GM12878 (cell line): ENCODE data around the gene GRAMD1C. TPM values are rescaled to one million over a fixed set of nuclear protein-coding genes. Genes with fewer than 3 reads are reported as not detected.

Experiments used
- ATAC-seq: fragments of 200-7000 bp; cut with Tn5 transposase; 3 replicates; pipeline ENCODE4 v1.9.1; 2020; ENCODE audit warnings: mild to moderate bottlenecking, moderate library complexity
- BruUV-seq: library from RNA; stranded (reverse); fragments of 400-500 nt; replicated peaks from 2 replicates; lab custom pipeline; 2021; lab: Mats Ljungman, UMichigan
- CTCF ChIA-PET: fragments of 300-600 bp; sonication (Branson Sonifier 250); formaldehyde crosslinking; extraction: SDS; loops from one replicate; lab custom pipeline; 2021; ENCODE audit warnings: inconsistent platforms; lab: Yijun Ruan, JAX
- POLR2A ChIA-PET: fragments of 350-600 bp; formaldehyde crosslinking; extraction: SDS; loops from one replicate; lab custom pipeline; 2021; ENCODE audit warnings: inconsistent platforms; lab: Charles Lee
- RAD21 ChIA-PET: fragments of 300-600 bp; sonication (Branson Sonifier 250); formaldehyde crosslinking; loops from one replicate; lab custom pipeline; 2023; ENCODE audit warnings: antibody characterized with exemption; ENCODE audit not compliant: unreplicated experiment; lab: Charles Lee
- SMC1A ChIA-PET: fragments of 300-600 bp; sonication (Branson Sonifier 250); formaldehyde crosslinking; loops from one replicate; lab custom pipeline; 2023; ENCODE audit not compliant: unreplicated experiment, uncharacterized antibody; lab: Charles Lee
- DNase-seq: peaks from one replicate; pipeline ENCODE4 v3.0.0-alpha.2; 2011; ENCODE audit warnings: low read depth, low spot score
- FAIRE-seq: peaks from 3 replicates; lab custom pipeline; 2011; peaks lifted over from hg19 to GRCh38; lab: Jason Lieb, UNC
- H2AFZ ChIP-seq: 2 replicates; pipeline ENCODE4 v1.6.0; 2011; ENCODE audit warnings: low read depth, low read length, control low read depth; ENCODE audit not compliant: control insufficient read depth
- H3K27ac ChIP-seq: 2 replicates; pipeline ENCODE4 v1.5.1; 2011; ENCODE audit warnings: control low read depth; ENCODE audit not compliant: control insufficient read depth, insufficient read depth
- H3K27me3 ChIP-seq, 2 experiments: replicated peaks in 1 of 2; 2 replicates each; pipeline versions ENCODE4 v1.6.0 to v1.6.1; 2011; ENCODE audit warnings: low read length in 1 of 2; ENCODE audit not compliant: control insufficient read depth in 2 of 2, insufficient read depth in 2 of 2
- H3K36me3 ChIP-seq, 2 experiments: 2 replicates each; pipeline ENCODE4 v1.5.1; 2011; ENCODE audit warnings: low read length in 1 of 2; ENCODE audit not compliant: control insufficient read depth in 2 of 2, insufficient read depth in 2 of 2
- H3K4me1 ChIP-seq: 2 replicates; pipeline ENCODE4 v1.6.1; 2011; ENCODE audit warnings: mild to moderate bottlenecking, low read length, moderate library complexity, mixed read lengths; ENCODE audit not compliant: control insufficient read depth, insufficient read depth
- H3K4me2 ChIP-seq: 2 replicates; pipeline ENCODE4 v1.6.0; 2011; ENCODE audit warnings: control low read depth; ENCODE audit not compliant: control insufficient read depth, insufficient read depth
- H3K4me3 ChIP-seq: fragments of 200-600 bp; sonication (generic); 2 replicates; pipeline ENCODE4 v1.5.1; 2016
- H3K79me2 ChIP-seq: 2 replicates; pipeline ENCODE4 v1.6.0; 2011; ENCODE audit warnings: low read length; ENCODE audit not compliant: control insufficient read depth, insufficient read depth
- H3K9ac ChIP-seq: 2 replicates; pipeline ENCODE4 v1.8.0; 2011; ENCODE audit warnings: low read length, control low read depth, mixed read lengths; ENCODE audit not compliant: control insufficient read depth, insufficient read depth
- H3K9me3 ChIP-seq: replicated peaks from 3 replicates; pipeline ENCODE4 v1.5.1; 2011; ENCODE audit warnings: mild to moderate bottlenecking, low read length; ENCODE audit not compliant: control insufficient read depth, insufficient read depth
- H4K20me1 ChIP-seq: 2 replicates; pipeline ENCODE4 v1.6.0; 2011; ENCODE audit not compliant: control insufficient read depth, insufficient read depth
- BACH1 ChIP-seq: fragments of 450-650 bp; IDR thresholded peaks from 2 replicates; pipeline ENCODE4 v1.6.1; 2017; ENCODE audit warnings: mild to moderate bottlenecking, borderline replicate concordance
- CBFB ChIP-seq: IDR thresholded peaks from 2 replicates; pipeline ENCODE4 v1.6.1; 2016; ENCODE audit warnings: antibody characterized with exemption, low read depth
- EGR1 ChIP-seq, 2 experiments: IDR thresholded peaks; 1 replicate in 1 of 2; 2 replicates in 1 of 2; pipeline ENCODE4 v1.6.1; 2011 to 2012; ENCODE audit warnings: low read depth in 2 of 2, low read length in 2 of 2, borderline replicate concordance in 1 of 2, mild to moderate bottlenecking in 1 of 2, moderate library complexity in 1 of 2
- EZH2 ChIP-seq: IDR thresholded peaks from 2 replicates; pipeline ENCODE4 v1.6.1; 2012; ENCODE audit warnings: low read depth, mild to moderate bottlenecking, control low read depth, inconsistent platforms, low read length, borderline replicate concordance; ENCODE audit not compliant: control insufficient read depth
- HDGF ChIP-seq: fragments of 450-650 bp; IDR thresholded peaks from 2 replicates; pipeline ENCODE4 v1.6.1; 2016; ENCODE audit warnings: antibody characterized with exemption
- IRF4 ChIP-seq: IDR thresholded peaks from 2 replicates; pipeline ENCODE4 v1.6.1; 2011; ENCODE audit warnings: low read depth, low read length
- KDM1A ChIP-seq: fragments of 200-600 bp; sonication (generic); IDR thresholded peaks from 2 replicates; pipeline ENCODE4 v1.6.1; 2016; ENCODE audit warnings: borderline replicate concordance
- MEF2B ChIP-seq: fragments of 450-650 bp; IDR thresholded peaks from 2 replicates; pipeline ENCODE4 v1.6.1; 2018; ENCODE audit warnings: mild to moderate bottlenecking, moderate library complexity; ENCODE audit not compliant: partially characterized antibody, poor library complexity, severe bottlenecking
- NR2C1 ChIP-seq: fragments of 450-650 bp; IDR thresholded peaks from 2 replicates; pipeline ENCODE4 v1.6.1; 2017; ENCODE audit warnings: antibody characterized with exemption, mild to moderate bottlenecking, moderate library complexity
- RB1 ChIP-seq: fragments of 450-650 bp; formaldehyde crosslinking; IDR thresholded peaks from 2 replicates; pipeline ENCODE4 v1.6.1; 2017; ENCODE audit warnings: mild to moderate bottlenecking, borderline replicate concordance
- RELA ChIP-seq: fragments of 450-650 bp; IDR thresholded peaks from 2 replicates; pipeline ENCODE4 v1.8.0; 2014; ENCODE audit warnings: borderline replicate concordance; ENCODE audit not compliant: partially characterized antibody
- SP1 ChIP-seq: IDR thresholded peaks from one replicate; pipeline ENCODE4 v1.6.1; 2011; ENCODE audit warnings: low read depth, low read length
- STAT3 ChIP-seq: IDR thresholded peaks from 2 replicates; pipeline ENCODE4 v1.6.1; 2011; ENCODE audit warnings: low read depth, low read length, improper control_type of control experiment
- SUPT20H ChIP-seq: IDR thresholded peaks from 2 replicates; pipeline ENCODE4 v1.6.1; 2011; ENCODE audit warnings: low read depth, mild to moderate bottlenecking, low read length, moderate library complexity, borderline replicate concordance; ENCODE audit not compliant: control insufficient read depth
- ZNF384 ChIP-seq: IDR thresholded peaks from 2 replicates; pipeline ENCODE4 v1.6.1; 2012; ENCODE audit warnings: low read depth, mild to moderate bottlenecking, low read length, improper control_type of control experiment, borderline replicate concordance
- ZNF622 ChIP-seq: fragments of 450-650 bp; IDR thresholded peaks from 2 replicates; pipeline ENCODE4 v1.6.1; 2017; ENCODE audit warnings: mild to moderate bottlenecking, inconsistent platforms
- WGBS: methylation state at CpG from one replicate; pipeline ENCODE4 v1.1.6; 2016; ENCODE audit warnings: low lambda C conversion rate; ENCODE audit not compliant: insufficient replicate concordance, insufficient coverage; ENCODE audit errors: missing lambda C conversion rate; 5-methylcytosine and 5-hydroxymethylcytosine counted together
- in situ Hi-C: fragments of 300-500 bp; cut with MboI; formaldehyde crosslinking; loops from 9 replicates; pipeline ENCODE4 v1.14.3; 2018; ENCODE audit warnings: mixed read lengths
- intact Hi-C: fragments of 100-400 bp; cut with micrococcal nuclease; formaldehyde crosslinking; loops from one replicate; pipeline ENCODE4 v1.14.2; 2022; ENCODE audit not compliant: unreplicated experiment
- polyA plus RNA-seq, 11 experiments: library from polyadenylated mRNA; depleted of rRNA in 4 of 11; unstranded in 6 of 11; stranded (reverse) in 5 of 11; fragments of >200 nt; fragmentation: Nextera tagmentation in 4 of 11; fragmentation: Illumina TruSeq in 1 of 11; extraction: Ambion mirVana in 4 of 11; extraction: Trizol in 1 of 11; gene quantifications; 1 replicate in 1 of 11; 2 replicates in 10 of 11; pipeline versions ENCODE4 v1.2.1 to v1.2.3, GENCODE V29; 2011 to 2016; ENCODE audit warnings: inconsistent platforms in 2 of 11, missing spikeins in 2 of 11, low read depth in 1 of 11
- total RNA-seq, 4 experiments: library from RNA; depleted of rRNA in 3 of 4; stranded (reverse); fragments of >200 nt in 3 of 4; fragmentation: Illumina TruSeq in 1 of 4; extraction: Trizol in 1 of 4; gene quantifications; 2 replicates each; pipeline versions ENCODE4 v1.2.1 to v1.2.3, GENCODE V29; 2013 to 2021
- TF ChIP-seq, protein P1 (sequence below): fragments of 450-650 bp; IDR thresholded peaks from 2 replicates; pipeline ENCODE4 v1.6.1; 2016; ENCODE audit warnings: mild to moderate bottlenecking
- TF ChIP-seq, protein P2 (sequence below): IDR thresholded peaks from 2 replicates; pipeline ENCODE4 v1.6.1; 2011; ENCODE audit warnings: low read depth, low read length, improper control_type of control experiment, borderline replicate concordance

Gene GRAMD1C
- total and polyA plus RNA-seq, 10 of the 15 experiments (the other 5 are each of a cell fraction or from before 2014, with no cell fraction given): 3.2 to 9.2 (median 5.5) TPM

DNA sequence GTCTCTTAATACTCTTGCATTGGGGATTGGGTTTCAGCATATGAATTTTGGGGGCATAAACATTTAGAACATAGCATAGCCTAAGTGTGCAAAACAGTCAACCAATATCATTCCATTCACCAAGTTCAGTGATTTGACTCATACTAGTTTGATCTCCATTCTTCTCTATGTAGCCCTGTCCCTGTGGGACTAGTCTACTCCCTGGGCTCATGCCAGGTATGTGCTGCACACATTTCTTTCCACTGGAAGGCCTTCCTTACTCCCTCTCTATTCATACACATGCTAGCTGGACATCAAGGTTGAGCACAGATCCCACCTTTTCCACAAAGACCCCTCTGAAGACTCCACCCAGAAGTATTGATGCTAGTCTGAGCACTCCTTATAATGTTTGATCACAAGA lies 114.3 kb downstream of the GRAMD1C start:
- ATAC-seq (no peak), FAIRE-seq (no peak)
- intact Hi-C loops (no loop called here), in situ Hi-C loops (no loop called here)
- BruUV-seq: no TSS peak
- Histone ChIP-seq H3K4me2 (no peak overlapping the region), H3K79me2 (no peaks in the 10 kb centered on the region), H4K20me1 (no peaks in the 10 kb centered on the region), H3K27ac (no peak overlapping the region), H3K36me3 (no peaks in the 10 kb centered on the region), H3K4me1 (no peaks in the 10 kb centered on the region), H3K9ac (no peak overlapping the region), H3K9me3 (no peaks in the 10 kb centered on the region)
- CTCF ChIA-PET: interaction anchor here (0.5 kb wide), 1 partner anchor 344 kb away, joined by 3 read pairs; no protein-coding TSS in a partner anchor
- POLR2A ChIA-PET: no interaction called here
- TF ChIP-seq CBFB: no peak
- TF ChIP-seq SP1: no peak
- no peak for TF ChIP-seq KDM1A
- TF ChIP-seq RELA: no peak
- TF ChIP-seq IRF4: no peak
- no peak for TF ChIP-seq MEF2B
- TF ChIP-seq NR2C1: no peak
- TF ChIP-seq EGR1 (IDR thresholded peaks at IDR 0.05; ENCODE audit: borderline replicate concordance in 1 of 2, low read depth in 2 of 2, low read length in 2 of 2): no peak
- TF ChIP-seq, all 136 proteins: peak for 0
- DNase-seq: no peak
- no peaks in the 10 kb centered on the region for H3K27me3 ChIP-seq
- no peak overlapping the region for H2AFZ ChIP-seq
- RAD21 ChIA-PET: no interaction called here
- SMC1A ChIA-PET: no interaction called here
- no peak overlapping the region for H3K4me3 ChIP-seq

DNA sequence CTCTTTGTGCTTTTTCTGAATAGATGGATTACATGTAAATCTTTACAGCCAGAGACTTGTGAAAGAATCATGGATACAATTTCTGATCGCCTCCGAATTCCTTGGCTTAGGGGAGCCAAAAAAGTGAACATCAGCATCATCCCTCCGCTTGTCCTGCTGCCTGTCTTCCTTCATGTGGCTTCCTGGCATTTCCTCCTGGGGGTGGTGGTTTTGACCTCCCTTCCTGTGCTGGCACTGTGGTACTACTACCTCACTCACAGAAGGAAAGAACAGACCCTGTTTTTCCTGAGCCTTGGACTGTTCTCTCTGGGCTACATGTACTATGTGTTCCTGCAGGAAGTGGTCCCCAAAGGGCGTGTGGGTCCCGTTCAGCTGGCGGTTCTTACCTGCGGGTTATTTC lies 115.1 kb downstream of the GRAMD1C start:
- no peak overlapping the region for H2AFZ ChIP-seq
- H3K9ac ChIP-seq: no peak overlapping the region
- H3K79me2 ChIP-seq: no peaks in the 10 kb centered on the region
- no TSS peak for BruUV-seq
- CTCF ChIA-PET: no interaction called here
- SMC1A ChIA-PET: no interaction called here
- no peak overlapping the region for H3K4me3 ChIP-seq
- in situ Hi-C loops: no loop called here
- no peak overlapping the region for H3K27ac ChIP-seq
- H3K27me3 ChIP-seq: no peaks in the 10 kb centered on the region
- H3K9me3 ChIP-seq: no peaks in the 10 kb centered on the region
- FAIRE-seq (no peak), ATAC-seq (no peak), DNase-seq (no peak)
- H3K36me3 ChIP-seq: no peaks in the 10 kb centered on the region
- RAD21 ChIA-PET: no interaction called here
- POLR2A ChIA-PET: no interaction called here
- H4K20me1 ChIP-seq: no peaks in the 10 kb centered on the region
- H3K4me2 ChIP-seq: no peak overlapping the region
- WGBS: 84% methylated on average over 7 of the region's 7 CpGs
- TF ChIP-seq HDGF (no peak), STAT3 (no peak), RB1 (no peak), BACH1 (no peak), ZNF622 (no peak), SUPT20H (no peak), EZH2 (no peak), ZNF384 (no peak)
- TF ChIP-seq, protein P1, sequence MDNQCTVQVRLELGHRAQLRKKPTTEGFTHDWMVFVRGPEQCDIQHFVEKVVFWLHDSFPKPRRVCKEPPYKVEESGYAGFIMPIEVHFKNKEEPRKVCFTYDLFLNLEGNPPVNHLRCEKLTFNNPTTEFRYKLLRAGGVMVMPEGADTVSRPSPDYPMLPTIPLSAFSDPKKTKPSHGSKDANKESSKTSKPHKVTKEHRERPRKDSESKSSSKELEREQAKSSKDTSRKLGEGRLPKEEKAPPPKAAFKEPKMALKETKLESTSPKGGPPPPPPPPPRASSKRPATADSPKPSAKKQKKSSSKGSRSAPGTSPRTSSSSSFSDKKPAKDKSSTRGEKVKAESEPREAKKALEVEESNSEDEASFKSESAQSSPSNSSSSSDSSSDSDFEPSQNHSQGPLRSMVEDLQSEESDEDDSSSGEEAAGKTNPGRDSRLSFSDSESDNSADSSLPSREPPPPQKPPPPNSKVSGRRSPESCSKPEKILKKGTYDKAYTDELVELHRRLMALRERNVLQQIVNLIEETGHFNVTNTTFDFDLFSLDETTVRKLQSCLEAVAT: no peak
- TF ChIP-seq, protein P2, sequence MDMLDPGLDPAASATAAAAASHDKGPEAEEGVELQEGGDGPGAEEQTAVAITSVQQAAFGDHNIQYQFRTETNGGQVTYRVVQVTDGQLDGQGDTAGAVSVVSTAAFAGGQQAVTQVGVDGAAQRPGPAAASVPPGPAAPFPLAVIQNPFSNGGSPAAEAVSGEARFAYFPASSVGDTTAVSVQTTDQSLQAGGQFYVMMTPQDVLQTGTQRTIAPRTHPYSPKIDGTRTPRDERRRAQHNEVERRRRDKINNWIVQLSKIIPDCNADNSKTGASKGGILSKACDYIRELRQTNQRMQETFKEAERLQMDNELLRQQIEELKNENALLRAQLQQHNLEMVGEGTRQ: no peak
- no peaks in the 10 kb centered on the region for H3K4me1 ChIP-seq
- intact Hi-C loops: no loop called here
